Psoas muscle (tissue), 8 donors: Measurements from ENCODE around the gene PRR18. TPM values are rescaled to one million over a fixed set of nuclear protein-coding genes. Genes with fewer than 3 reads are reported as not detected.

Experiments
- ATAC-seq, 4 donors: fragments of 200-7000 bp; cut with Tn5 transposase; one replicate each; pipeline ENCODE4 v1.9.1; 2020; ENCODE audit warnings: moderate library complexity in 3 of 4, mild to moderate bottlenecking in 2 of 4
- DNase-seq, 2 donors: peaks; one replicate each; pipeline ENCODE4 v3.0.0-alpha.2; 2020
- H3K27ac ChIP-seq: fragments of 200-600 bp; one replicate; pipeline ENCODE4 v1.8.0; 2022
- H3K27me3 ChIP-seq, 3 donors: fragments of 200-600 bp in 1 of 3; one replicate each; pipeline versions ENCODE4 v1.6.1 to v1.8.0; 2013 to 2022; ENCODE audit warnings: low read length in 2 of 3, mild to moderate bottlenecking in 2 of 3, moderate library complexity in 1 of 3; ENCODE audit not compliant: insufficient read depth in 3 of 3
- H3K36me3 ChIP-seq, 2 donors: fragments of 200-600 bp in 1 of 2; one replicate each; pipeline versions ENCODE4 v1.6.1 to v1.8.0; 2013 to 2022; ENCODE audit warnings: low read depth in 1 of 2, mild to moderate bottlenecking in 1 of 2, moderate library complexity in 1 of 2; ENCODE audit not compliant: insufficient read depth in 1 of 2
- H3K4me1 ChIP-seq: fragments of 200-600 bp; one replicate; pipeline ENCODE4 v1.8.0; 2022
- H3K4me3 ChIP-seq: fragments of 200-600 bp; one replicate; pipeline ENCODE4 v1.8.0; 2022; ENCODE audit warnings: mild to moderate bottlenecking
- H3K9me3 ChIP-seq: fragments of 200-600 bp; one replicate; pipeline ENCODE4 v1.8.0; 2022
- CTCF ChIP-seq: fragments of 200-600 bp; IDR thresholded peaks from one replicate; pipeline ENCODE4 v1.8.0; 2022; ENCODE audit warnings: antibody characterized with exemption
- WGBS, 3 donors: extraction: QIAGEN DNeasy Blood & Tissue Kit; methylation state at CpG; one replicate each; pipeline versions ENCODE4 v1.1.6 to v1.1.7; 2013; 5-methylcytosine and 5-hydroxymethylcytosine counted together
- intact Hi-C, 2 donors: fragments of 100-400 bp; cut with DNase I; formaldehyde crosslinking; loops; one replicate each; pipeline versions ENCODE4 v1.11.0 to v1.14.2; 2022
- polyA plus RNA-seq, 3 donors: library from polyadenylated mRNA; stranded (reverse); fragments of 200-250 nt; gene quantifications; one replicate each; pipeline ENCODE4 v1.2.3, GENCODE V29; 2013
- total RNA-seq, 4 donors: library from RNA; stranded (reverse); fragmentation: NEBNext Ultra II Directional in 2 of 4; extraction: Animal tissue kit (Norgen Biotek cat#: 25700) in 2 of 4; gene quantifications; one replicate each; pipeline versions ENCODE4 v1.2.1 to v1.2.4, GENCODE V29; 2021 to 2023
- donor health status: healthy with polysubstance abuse.
- donor health status: DM: no; HTN: no; CAD: no; lungs with moderate emphysema.
- donor health status: Bipolar disorder and iron deficiency.
- donor health status: healthy.
- donor health status: DM: yes; HTN: yes; CAD: no.
- donor health status: DM: no; HTN: no; CAD: no.
- donor health status: DM: no; HTN: no; CAD: no.
- donor health status: DM: yes; HTN: yes; CAD: no.

The PRR18 gene
- total and polyA plus RNA-seq, 7 donors = 0.03 to 0.08 TPM; not detected in 5

GRCh38 chr6:166314454-166314853 is 6.3 kb upstream of the PRR18 start:
- 80 to 93% (median 80%) methylated on average over 9 of the region's 9 CpGs for WGBS, 3 donors
- Histone ChIP-seq H3K4me1 (no peaks in the 10 kb centered on the region), H3K4me3 (no peak overlapping the region), H3K27me3 (peaks cover 0 to 2% (median 1%) of the 10 kb centered on the region in 3 donors), H3K27ac (no peak overlapping the region), H3K36me3 (no peaks in the 10 kb centered on the region), H3K9me3 (no peaks in the 10 kb centered on the region)
- intact Hi-C loops = no loop called here
- no peak for TF ChIP-seq CTCF
- no peak for ATAC-seq
- DNase-seq = no peak

DNA sequence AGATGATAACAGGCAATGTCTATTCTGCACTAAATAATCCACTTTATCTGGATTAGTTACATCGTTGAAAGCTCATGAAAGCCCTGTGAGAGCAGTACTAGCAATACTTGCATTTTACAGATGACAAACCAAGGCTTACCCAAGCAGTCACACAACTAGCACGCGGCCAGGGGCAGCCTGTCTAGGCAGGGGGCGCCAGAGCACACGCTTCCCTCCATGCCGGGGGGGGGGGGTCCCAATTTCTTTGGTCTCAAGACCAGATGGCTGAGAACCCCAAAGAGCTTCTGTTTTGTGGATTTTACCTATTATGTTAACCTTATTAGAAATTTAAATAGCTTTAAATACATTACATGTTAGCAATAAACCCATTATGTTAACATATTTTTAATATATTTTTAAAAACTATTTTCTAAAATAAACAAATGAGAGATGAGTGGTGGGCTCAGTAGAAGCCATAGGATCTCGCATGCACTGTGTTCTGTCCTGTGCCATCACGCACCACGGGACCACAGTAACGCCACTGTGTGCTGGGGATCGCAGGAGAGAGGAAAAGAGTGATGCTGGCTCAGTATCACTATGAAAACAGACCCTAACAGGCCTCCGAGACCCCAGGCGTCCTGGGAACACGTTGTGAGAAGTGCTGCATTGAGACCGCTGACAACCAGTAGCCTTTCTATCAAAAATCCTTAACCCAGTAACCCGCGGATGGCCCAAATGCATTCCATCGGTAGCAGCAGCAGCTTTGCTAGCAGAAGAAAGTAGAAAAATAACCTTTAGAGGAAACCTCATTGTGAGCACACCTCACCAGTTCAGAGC is 5.3 kb upstream of the PRR18 start:
- H3K4me3 ChIP-seq = no peak overlapping the region
- WGBS, 3 donors = 54 to 60% (median 60%) methylated on average over 18 of the region's 18 CpGs
- H3K27me3 ChIP-seq = peaks cover 0 to 11% (median 4%) of the 10 kb centered on the region in 3 donors
- H3K27ac ChIP-seq = no peak overlapping the region
- DNase-seq (no peak), ATAC-seq (peak in 3 of 4 donors; percentile 57 to 82 (median 77))
- TF ChIP-seq CTCF = peak; percentile 55
- intact Hi-C loops = loop anchor here in 1 of 2 donors (2.0 kb wide), 1 partner anchor 87 kb away; no protein-coding TSS in a partner anchor
- no peaks in the 10 kb centered on the region for H3K4me1 ChIP-seq
- no peaks in the 10 kb centered on the region for H3K9me3 ChIP-seq
- H3K36me3 ChIP-seq = no peaks in the 10 kb centered on the region

GRCh38 chr6:166312832-166313231 is 4.6 kb upstream of the PRR18 start:
- Histone ChIP-seq H3K4me3 (no peak overlapping the region), H3K9me3 (no peaks in the 10 kb centered on the region), H3K4me1 (no peaks in the 10 kb centered on the region), H3K27ac (no peak overlapping the region), H3K27me3 (peaks cover 0 to 17% (median 7%) of the 10 kb centered on the region in 3 donors), H3K36me3 (no peaks in the 10 kb centered on the region)
- DNase-seq (no peak), ATAC-seq (no peak)
- intact Hi-C loops = loop anchor here in 1 of 2 donors (2.0 kb wide), 1 partner anchor 88 kb away; no protein-coding TSS in a partner anchor
- TF ChIP-seq CTCF = no peak
- WGBS, 3 donors = 66 to 85% (median 69%) methylated on average over 1 of the region's 1 CpG

DNA sequence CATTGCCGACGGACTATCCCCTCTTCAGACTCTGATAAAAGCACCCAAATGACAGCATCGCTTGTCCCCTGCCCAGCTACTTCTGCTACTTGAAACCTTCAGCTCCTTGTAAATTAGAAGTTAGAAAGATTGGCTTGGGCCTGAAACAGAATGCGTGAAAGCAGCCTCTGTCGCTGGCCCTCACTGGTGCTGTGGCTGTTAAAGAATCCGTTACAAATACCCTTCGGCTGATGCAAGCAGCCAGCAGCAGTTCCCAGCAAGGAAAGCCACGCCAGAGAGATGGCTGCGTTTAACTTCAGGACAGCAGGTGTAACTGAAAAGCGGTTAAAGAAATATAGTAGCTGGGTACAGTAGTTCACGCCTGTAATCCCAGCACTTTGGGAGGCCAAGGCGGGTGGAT is 2.4 kb upstream of the PRR18 start:
- peaks cover 0 to 37% (median 15%) of the 10 kb centered on the region in 3 donors for H3K27me3 ChIP-seq
- intact Hi-C loops = no loop called here
- H3K4me1 ChIP-seq = no peaks in the 10 kb centered on the region
- TF ChIP-seq CTCF = no peak
- H3K4me3 ChIP-seq = no peak overlapping the region
- ATAC-seq (no peak), DNase-seq (no peak)
- H3K9me3 ChIP-seq = no peaks in the 10 kb centered on the region
- WGBS, 3 donors = 76 to 85% (median 78%) methylated on average over 12 of the region's 12 CpGs
- H3K27ac ChIP-seq = no peak overlapping the region
- no peaks in the 10 kb centered on the region for H3K36me3 ChIP-seq
